Embryonic facial prominence (tissue), 1 donor: ENCODE measurements around the gene RFTN1.

Experiments
- DNase-seq: peaks from one replicate; pipeline ENCODE4 v3.0.0-alpha.2; 2016; ENCODE audit errors: extremely low spot score

The RFTN1 gene

GRCh38 chr3:16528581-16528993, 15.1 kb upstream of the RFTN1 start:
- no peak for DNase-seq

- no peak for DNase-seq
These were observed 14.6 kb upstream of the RFTN1 start for GRCh38 chr3:16528106-16528505.

GRCh38 chr3:16524196-16524595, 10.7 kb upstream of the RFTN1 start:
- no peak for DNase-seq

- DNase-seq, result no peak
These were observed 10.3 kb upstream of the RFTN1 start for GRCh38 chr3:16523778-16524177.

GRCh38 chr3:16522834-16523233, 9.3 kb upstream of the RFTN1 start:
- no peak for DNase-seq

GRCh38 chr3:16520970-16521881, 7.7 kb upstream of the RFTN1 start:
- no peak for DNase-seq

GRCh38 chr3:16520241-16520969, 6.9 kb upstream of the RFTN1 start:
- no peak for DNase-seq

- DNase-seq, result no peak
These were observed 3.4 kb upstream of the RFTN1 start for GRCh38 chr3:16516695-16517481.

GRCh38 chr3:16515885-16516420, 2.5 kb upstream of the RFTN1 start:
- DNase-seq, result no peak

GRCh38 chr3:16514755-16515353, 1.4 kb upstream of the RFTN1 start:
- no peak for DNase-seq

GRCh38 chr3:16514021-16514700, 662 bp upstream of the RFTN1 start:
- no peak for DNase-seq

- DNase-seq, result no peak
These were observed 911 bp downstream of the RFTN1 start for GRCh38 chr3:16512435-16513140.

GRCh38 chr3:16511681-16512434, 1.6 kb downstream of the RFTN1 start:
- no peak for DNase-seq

- no peak for DNase-seq
These were observed 2.7 kb downstream of the RFTN1 start for GRCh38 chr3:16510620-16511319.

GRCh38 chr3:16509721-16510619, 3.5 kb downstream of the RFTN1 start:
- DNase-seq, result no peak

- no peak for DNase-seq
These were observed 4.9 kb downstream of the RFTN1 start for GRCh38 chr3:16508591-16508995.

GRCh38 chr3:16508243-16508578, 5.3 kb downstream of the RFTN1 start:
- no peak for DNase-seq
